HG02759 (cell line): Measurements from ENCODE around the gene E2F4.

Experiments
- ATAC-seq: cut with Tn5 transposase; IDR thresholded peaks from one replicate; pipeline ENCODE4 v1.9.1; 2021; ENCODE audit warnings: mild to moderate bottlenecking, moderate library complexity; ENCODE audit not compliant: unreplicated experiment

E2F4 gene

GRCh38 chr16:67190448-67191399 lies 1.2 kb upstream of the E2F4 start:
- ATAC-seq, result no peak

DNA sequence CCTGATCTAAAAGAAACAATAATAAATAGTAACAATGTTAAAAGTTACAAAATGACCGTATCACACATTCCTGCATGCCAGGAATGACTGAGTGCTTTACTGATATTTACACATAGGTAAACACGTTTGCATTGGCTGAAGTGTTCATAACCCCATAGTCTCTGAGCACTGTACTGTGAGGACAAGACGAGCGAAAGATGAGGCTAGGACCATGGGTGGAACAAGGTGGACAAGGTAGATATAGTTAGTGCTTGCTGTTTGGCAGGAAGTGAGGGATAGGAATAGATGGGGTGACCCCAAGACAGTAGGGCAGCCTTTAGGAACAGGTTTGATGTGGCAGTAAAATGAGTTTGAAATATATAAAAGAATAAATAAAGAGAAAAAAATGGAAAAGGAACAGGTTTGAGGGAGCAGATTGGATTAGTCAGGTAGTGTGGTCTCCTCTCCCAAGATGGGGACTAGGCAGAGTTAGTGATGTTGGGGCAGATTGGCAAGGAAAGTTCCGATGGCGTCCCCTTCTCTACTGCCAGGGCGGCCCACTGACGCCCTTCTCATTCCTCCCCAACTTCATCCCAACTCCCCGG lies 452 bp upstream of the E2F4 start:
- no peak for ATAC-seq

GRCh38 chr16:67192781-67193361 lies 916 bp downstream of the E2F4 start:
- ATAC-seq, result no peak

GRCh38 chr16:67193536-67193935 lies 1.6 kb downstream of the E2F4 start:
- no peak for ATAC-seq

GRCh38 chr16:67194260-67194659 lies 2.3 kb downstream of the E2F4 start:
- no peak for ATAC-seq

DNA sequence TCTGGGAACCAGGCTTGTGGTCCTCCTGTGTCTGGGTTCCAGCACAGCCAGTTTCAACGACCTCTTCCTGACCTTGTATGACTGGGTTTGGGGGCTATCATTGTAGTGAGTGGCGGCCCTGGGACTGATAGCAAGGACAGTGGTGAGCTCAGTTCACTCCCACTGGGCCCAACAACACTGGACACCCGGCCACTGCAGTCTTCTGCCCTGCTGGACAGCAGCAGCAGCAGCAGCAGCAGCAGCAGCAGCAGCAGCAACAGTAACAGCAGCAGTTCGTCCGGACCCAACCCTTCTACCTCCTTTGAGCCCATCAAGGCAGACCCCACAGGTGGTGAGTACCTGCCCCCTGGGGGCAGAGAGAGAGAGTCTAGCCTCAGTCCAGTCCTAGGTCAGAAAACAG lies 3.7 kb downstream of the E2F4 start:
- no peak for ATAC-seq

DNA sequence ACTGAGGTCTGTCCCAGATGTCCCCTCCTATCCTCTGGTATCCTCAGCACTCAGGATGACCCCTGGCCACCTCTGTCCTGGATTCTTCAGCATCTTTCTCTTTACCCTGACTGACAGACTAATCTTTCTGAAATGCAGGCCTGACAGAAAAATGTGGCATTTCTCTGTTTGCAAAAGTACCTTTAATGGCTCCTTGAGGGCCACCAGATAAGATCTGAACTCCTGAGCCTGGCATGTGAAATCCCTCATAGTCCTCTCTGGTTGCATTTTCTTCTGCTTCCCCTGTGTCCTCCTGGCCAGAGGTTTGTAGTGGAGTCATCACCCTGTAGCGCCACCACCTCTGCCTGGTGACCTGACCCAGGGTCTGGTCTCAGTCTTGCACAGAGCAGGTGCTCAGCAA lies 4.9 kb downstream of the E2F4 start:
- ATAC-seq, result no peak

GRCh38 chr16:67197704-67198103 lies 5.7 kb downstream of the E2F4 start:
- no peak for ATAC-seq

- no peak for ATAC-seq
Observed at GRCh38 chr16:67198238-67198734, 6.3 kb downstream of the E2F4 start.

DNA sequence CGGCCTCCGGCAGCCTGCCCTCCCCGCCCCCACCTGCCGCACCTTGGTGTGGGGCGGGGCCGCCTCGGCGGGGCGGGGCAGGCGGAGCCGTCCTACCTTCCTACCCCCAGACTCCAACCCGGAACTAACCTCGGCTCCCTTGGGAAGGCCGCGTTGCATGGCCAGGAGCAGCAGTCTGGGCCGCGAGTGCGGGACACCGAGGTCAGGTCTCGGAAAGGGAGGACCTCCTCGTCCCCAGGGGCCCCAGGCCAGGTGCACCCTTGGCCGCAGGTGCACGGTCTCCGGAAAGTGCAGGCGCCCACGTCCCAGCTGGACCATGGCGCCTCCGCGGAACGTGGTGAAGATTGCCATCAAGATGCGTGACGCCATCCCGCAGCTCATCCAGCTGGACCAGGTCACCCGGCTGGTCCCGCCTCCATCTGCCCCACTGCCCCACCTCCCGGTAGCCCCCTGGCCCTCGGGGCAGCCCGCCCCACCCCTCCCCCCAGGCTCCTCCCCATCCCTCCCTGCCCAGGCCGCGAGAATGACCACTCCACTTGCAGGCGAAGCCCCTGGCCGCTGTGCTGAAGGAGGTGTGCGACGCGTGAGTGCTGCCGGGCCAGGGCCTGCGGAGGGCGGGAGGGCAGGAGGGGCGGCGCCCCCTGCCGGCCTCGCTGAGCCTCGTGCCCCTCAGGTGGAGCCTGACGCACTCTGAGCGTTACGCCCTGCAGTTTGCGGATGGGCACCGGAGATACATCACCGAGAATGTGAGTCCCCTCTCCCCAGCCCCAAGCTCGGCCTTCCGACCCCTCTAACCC lies 7.3 kb downstream of the E2F4 start, which contains the start of gene ELMO3:
Gene ELMO3, plus strand, starts transcription at position 121 of the 797 bp plus-strand sequence. Its CDS starts 196 bp downstream, at position 317.
- no peak for ATAC-seq

- ATAC-seq, result no peak
Observed at GRCh38 chr16:67199808-67200198, 7.8 kb downstream of the E2F4 start.

DNA sequence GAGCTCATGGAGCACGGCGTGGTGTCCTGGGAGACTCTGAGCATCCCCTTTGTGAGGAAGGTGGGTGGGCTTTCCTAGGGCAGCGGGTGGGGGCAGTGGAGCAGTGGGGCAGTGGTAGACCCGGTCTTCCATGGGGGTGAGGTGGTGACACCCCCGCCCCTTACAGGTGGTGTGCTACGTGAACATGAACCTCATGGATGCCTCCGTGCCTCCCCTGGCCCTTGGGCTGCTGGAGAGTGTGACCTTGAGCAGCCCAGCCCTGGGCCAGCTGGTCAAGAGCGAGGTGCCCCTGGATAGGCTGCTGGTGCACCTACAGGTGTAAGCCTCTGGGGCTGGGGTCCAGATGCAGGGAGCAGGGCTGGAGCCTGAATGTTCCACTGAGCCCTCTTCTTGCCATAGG lies 8.5 kb downstream of the E2F4 start:
- no peak for ATAC-seq

DNA sequence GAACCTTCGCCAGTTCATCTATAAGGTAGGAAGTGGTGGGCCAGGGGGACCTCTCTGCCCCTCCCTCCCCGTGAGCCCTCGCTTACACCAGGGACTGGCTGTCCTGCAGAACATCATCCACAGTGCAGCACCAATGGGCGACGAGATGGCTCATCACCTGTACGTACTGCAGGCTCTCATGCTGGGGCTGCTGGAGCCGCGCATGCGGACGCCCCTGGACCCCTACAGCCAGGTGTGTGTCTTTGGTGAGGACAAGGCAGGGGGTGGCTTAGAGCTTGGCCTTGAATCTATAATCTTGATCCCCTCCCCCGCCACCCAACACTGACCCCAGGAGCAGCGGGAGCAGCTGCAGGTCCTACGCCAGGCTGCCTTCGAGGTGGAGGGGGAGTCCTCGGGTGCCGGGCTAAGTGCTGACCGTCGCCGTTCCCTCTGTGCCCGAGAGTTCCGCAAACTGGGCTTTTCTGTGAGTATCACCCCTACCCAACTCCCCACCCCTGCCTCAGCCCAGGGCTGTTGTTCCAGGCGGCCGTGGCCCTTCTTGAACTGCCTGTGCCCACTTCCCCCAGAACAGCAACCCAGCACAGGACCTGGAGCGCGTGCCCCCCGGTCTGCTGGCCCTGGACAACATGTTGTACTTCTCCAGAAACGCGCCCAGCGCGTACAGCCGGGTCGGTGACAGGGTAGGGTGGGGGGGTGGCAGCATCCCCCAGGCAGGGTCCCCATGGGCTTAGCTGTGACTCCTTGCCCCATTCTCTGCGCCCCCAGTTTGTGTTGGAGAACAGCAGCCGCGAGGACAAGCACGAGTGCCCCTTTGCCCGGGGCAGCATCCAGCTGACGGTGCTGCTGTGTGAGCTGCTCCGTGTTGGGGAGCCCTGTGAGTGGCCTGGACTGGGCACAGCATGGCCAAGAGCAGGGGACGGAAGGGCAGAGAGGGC lies 9.7 kb downstream of the E2F4 start:
- no peak for ATAC-seq

DNA sequence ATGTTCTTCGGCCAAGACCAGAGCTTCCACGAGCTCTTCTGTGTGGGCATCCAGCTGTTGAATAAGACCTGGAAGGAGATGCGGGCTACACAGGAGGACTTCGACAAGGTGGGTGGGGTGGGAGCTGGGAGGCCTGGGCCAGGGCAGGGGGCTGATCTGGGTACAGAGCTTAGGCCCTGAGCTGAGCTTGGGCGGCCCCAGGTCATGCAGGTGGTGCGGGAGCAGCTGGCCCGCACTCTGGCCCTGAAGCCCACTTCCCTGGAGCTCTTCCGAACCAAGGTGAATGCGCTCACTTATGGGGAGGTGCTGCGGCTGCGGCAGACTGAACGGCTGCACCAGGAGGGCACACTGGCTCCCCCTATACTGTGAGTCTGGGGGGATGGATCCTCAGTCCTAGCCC lies 10.5 kb downstream of the E2F4 start:
- no peak for ATAC-seq

- no peak for ATAC-seq
Observed at GRCh38 chr16:67202956-67203493, 11.1 kb downstream of the E2F4 start.

- no peak for ATAC-seq
Observed at GRCh38 chr16:67204076-67204475, 12.1 kb downstream of the E2F4 start.

DNA sequence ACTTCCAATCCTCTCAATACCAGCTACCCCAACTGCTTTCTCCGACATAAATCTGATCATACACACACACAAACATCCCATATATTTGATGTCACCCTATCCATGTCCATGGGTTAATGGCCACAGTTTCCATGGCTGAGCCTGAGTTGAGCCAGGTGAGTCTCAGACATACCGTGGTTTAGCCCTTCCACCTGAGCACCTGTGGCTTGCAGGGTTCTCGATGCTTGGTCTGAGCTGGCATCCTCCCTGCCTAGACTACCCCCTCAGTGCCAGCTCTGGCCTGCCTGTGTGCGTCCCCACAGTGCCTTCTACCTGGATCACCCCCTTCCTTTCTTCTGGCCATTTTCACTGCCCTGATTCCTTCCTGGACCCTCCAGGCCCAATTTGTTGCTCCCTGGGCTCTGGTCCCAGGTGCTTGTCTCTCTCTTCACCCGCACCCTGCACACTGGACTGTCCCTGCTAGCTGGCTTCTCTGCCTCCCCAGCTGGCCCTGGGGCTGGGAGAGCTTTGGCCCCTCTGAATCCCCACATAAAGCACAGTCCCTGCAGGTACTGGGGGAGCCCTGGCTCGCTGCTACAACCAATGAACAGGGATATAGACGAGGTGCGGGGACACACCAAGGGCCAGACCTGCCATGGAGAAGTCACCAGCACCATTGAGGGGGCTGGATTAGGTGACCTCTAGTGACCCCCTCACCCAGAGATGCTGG lies 14.3 kb downstream of the E2F4 start:
- ATAC-seq, result no peak

DNA sequence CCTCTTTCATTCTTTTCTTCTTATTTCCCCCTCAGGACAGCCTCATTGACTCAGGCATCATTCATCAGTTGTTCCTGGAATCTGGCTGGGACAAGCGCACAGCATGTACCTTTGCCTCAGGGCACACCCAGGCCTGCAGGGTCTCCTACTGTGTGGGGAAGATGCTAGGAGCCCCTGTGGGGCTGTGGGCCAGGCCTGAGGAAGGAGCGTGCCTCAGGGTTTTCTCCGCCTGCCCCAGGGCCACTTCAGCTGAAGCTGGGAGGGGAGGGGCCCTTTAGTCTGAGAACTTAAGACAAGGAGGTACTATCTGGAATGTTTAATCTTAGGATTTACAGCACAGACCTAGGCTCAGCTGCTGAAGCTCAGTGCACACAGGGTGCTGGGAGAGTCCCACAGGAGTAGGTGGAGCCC lies 14.9 kb downstream of the E2F4 start:
- ATAC-seq, result no peak
